ENCODE data around the gene ARHGAP26. TPM values are rescaled to one million over a fixed set of nuclear protein-coding genes. Genes with fewer than 3 reads are reported as not detected.

Gene ARHGAP26
- total RNA-seq, 1 donor from 2014 or later, result 12.7 TPM

DNA sequence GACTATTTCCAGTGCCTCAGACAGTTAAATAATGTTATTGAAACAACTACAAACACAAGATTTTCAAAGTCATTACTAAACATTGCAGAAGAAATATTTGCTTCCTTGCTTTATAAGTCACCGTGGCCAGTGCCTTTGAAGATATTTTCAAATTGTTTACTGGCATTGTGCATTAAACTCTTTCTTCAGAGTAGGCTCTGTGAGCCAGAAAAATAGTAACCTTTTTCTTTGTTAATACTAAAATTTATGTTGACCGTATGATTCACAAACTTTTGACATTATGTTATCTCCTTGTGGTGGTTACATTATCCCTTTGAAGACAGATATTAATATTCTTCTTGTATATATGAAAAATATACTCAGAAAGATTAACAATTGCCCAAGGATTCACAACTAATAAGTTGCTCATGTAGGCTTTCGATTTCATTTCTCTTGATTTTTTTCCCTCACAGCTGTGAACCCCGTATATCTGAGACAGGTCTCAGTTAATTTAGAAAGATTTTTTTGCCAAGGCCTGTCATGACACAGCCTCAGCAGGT is 493.2 kb downstream of the ARHGAP26 start:
- intact Hi-C loops (cut with micrococcal nuclease), result loop anchor here (2.0 to 5.0 kb wide), 3 partner anchors 46 to 261 kb away; no protein-coding TSS in a partner anchor
- Mint-ChIP-seq H3K4me3 (no peak overlapping the region), H3K4me1 (peaks cover 12% of the 10 kb centered on the region), H3K27me3 (no peaks in the 10 kb centered on the region), H3K27ac (no peak overlapping the region), H3K36me3 (ENCODE audit: low read depth) (peaks cover 14% of the 10 kb centered on the region), H3K9me3 (peaks cover 23% of the 10 kb centered on the region)
- DNase-seq, result no peak

DNA sequence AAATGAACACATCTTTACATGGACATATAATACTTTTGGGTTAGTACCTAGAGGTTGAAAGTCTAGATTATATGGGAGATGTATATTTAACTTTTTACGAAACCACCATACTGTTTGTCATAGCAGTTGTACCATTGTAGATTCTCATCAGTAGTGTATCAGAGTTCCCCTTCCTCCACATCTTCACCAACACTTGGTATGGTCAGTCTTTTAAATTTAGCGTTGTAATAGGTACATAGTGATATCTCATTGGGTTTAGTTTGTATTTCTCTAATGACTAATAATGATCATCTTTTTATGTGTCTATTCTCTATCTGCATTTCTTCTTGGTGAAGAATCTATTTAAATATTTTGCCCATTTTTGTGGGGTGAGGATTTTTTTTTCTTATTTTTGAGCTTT is 495.8 kb downstream of the ARHGAP26 start:
- Mint-ChIP-seq H3K27me3 (no peaks in the 10 kb centered on the region), H3K4me1 (peaks cover 9% of the 10 kb centered on the region), H3K36me3 (ENCODE audit: low read depth) (peaks cover 14% of the 10 kb centered on the region), H3K4me3 (no peak overlapping the region), H3K27ac (no peak overlapping the region), H3K9me3 (peaks cover 34% of the 10 kb centered on the region)
- no peak for DNase-seq
- intact Hi-C loops (cut with micrococcal nuclease), result no loop called here

DNA sequence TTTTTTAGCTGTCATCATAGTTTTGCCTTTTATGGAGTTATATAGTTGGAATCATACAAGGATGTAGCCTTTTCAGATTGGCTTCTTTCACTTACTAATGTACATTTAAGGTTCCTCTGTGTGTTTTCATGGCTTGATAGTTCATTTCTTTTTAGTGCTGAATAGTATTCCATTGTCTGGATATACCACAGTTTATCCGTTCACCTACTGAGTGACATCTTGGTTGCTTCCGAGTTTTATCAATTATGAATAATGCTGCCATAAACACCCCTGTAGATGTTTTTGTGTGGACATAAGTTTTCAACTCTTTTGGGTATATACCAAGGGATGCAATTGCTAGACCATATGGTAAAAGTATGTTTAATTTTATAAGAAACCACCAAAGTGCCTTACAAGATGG is 497.0 kb downstream of the ARHGAP26 start:
- peaks cover 4% of the 10 kb centered on the region for H3K4me1 Mint-ChIP-seq
- H3K9me3 Mint-ChIP-seq, result peaks cover 34% of the 10 kb centered on the region
- no peaks in the 10 kb centered on the region for H3K27me3 Mint-ChIP-seq
- intact Hi-C loops (cut with micrococcal nuclease), result no loop called here
- H3K36me3 Mint-ChIP-seq (ENCODE audit: low read depth), result peaks cover 14% of the 10 kb centered on the region
- no peak for DNase-seq
- H3K4me3 Mint-ChIP-seq, result no peak overlapping the region
- no peak overlapping the region for H3K27ac Mint-ChIP-seq

DNA sequence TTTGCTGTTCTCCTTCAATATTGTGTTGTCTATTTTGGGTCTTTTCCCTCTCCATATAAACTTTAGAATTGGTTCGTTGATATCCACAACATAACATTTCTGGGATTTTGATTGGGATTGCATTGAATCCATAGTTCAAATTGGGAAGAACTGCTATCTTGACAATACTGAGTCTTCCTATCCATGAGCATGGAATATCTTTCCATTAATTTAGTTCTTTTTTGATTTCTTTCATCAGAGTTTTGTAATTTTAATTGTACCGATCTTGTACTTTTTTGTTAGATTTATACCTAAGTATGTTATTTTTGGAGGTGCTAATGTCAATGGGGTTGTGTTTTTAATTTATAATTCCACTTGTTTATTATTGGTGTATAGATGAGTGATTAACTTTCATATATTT is 498.2 kb downstream of the ARHGAP26 start:
- H3K36me3 Mint-ChIP-seq (ENCODE audit: low read depth), result peaks cover 14% of the 10 kb centered on the region
- H3K27ac Mint-ChIP-seq, result no peak overlapping the region
- no peak overlapping the region for H3K4me3 Mint-ChIP-seq
- H3K4me1 Mint-ChIP-seq, result no peaks in the 10 kb centered on the region
- DNase-seq, result no peak
- peaks cover 34% of the 10 kb centered on the region for H3K9me3 Mint-ChIP-seq
- H3K27me3 Mint-ChIP-seq, result no peaks in the 10 kb centered on the region
- intact Hi-C loops (cut with micrococcal nuclease), result no loop called here

DNA sequence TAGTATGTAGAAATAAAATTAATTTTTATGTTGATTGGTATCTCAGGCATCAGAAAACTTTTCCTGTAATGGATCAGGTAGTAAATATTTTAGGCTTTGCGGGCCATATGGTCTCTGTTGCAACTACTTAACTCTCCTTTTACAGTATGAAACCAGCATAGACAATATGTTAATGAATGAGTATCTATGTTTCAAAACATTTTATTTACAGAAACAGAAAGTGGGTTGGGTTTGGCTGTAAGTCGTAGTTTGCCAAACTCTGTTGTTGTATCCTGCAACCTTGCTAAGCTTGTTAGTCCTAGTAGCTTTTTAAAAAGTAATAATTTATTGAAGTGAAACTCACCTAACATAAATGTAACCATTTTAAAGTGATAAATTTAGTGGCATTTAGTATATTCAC is 501.3 kb downstream of the ARHGAP26 start:
- H3K27me3 Mint-ChIP-seq, result no peaks in the 10 kb centered on the region
- H3K36me3 Mint-ChIP-seq (ENCODE audit: low read depth), result peaks cover 13% of the 10 kb centered on the region
- no peak overlapping the region for H3K4me3 Mint-ChIP-seq
- H3K4me1 Mint-ChIP-seq, result peaks cover 7% of the 10 kb centered on the region
- no peak for DNase-seq
- intact Hi-C loops (cut with micrococcal nuclease), result no loop called here
- H3K9me3 Mint-ChIP-seq, result peaks cover 21% of the 10 kb centered on the region
- no peak overlapping the region for H3K27ac Mint-ChIP-seq

DNA sequence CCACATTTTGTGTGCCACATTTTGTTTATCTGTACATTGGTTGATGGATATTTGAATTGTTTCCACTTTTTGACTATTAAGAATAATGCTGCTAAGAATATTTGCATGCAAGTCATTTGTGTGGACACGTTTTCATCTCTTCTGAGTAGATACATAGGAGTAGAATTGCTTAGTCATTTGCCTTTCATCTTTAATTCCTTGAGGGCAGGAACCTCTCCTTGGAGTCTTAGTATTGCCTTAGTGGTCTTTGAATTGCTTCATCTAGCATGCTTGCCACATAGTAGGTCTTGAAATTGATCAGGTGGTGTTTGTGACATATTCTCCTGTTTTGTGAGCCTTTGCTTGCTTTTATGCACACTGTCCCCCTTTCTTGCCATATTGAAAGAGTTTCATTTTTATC is 504.8 kb downstream of the ARHGAP26 start:
- Mint-ChIP-seq H3K4me1 (peaks cover 7% of the 10 kb centered on the region), H3K36me3 (ENCODE audit: low read depth) (peaks cover 22% of the 10 kb centered on the region), H3K27ac (no peak overlapping the region), H3K9me3 (no peaks in the 10 kb centered on the region), H3K27me3 (no peaks in the 10 kb centered on the region), H3K4me3 (no peak overlapping the region)
- no peak for DNase-seq
- intact Hi-C loops (cut with micrococcal nuclease), result no loop called here

DNA sequence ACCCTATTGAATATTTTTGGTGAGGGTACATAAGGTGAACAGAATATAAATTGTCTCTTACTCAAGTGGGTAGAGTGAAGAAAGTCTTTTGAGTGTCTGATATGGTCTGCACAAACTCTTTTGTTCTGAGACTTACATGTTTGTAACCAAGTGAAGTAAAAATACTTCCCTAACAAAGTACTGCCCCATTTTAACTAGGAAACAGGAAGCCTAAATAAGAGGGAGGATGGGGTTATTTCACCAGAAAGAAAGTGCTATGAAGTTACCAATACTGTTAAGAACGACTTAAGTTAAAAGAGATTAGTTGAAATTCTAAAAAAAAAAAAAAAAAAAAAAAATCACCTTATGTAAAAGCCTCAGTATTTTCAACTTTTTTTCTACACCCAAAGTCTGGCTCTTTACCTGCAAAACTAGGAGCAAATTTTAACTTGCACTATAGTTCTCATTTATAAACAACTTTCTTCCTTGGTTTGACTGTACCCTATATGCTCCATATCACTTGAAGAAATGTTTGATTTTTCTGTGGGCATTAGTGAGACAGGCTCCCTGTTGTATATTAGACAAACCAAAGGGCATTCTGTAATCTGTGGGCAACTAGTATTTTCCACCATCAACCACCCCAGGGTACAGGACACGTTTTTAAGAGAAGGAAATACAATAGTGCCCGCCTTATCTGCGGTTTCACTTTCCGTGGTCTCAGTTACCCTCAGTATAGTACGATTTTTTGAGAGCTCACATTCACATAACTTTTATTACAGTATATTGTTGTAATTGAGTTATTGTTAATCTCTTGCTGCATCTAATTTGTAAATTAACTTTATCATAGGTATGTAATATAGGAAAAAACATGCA is 505.6 kb downstream of the ARHGAP26 start:
- DNase-seq, result no peak
- Mint-ChIP-seq H3K27me3 (no peaks in the 10 kb centered on the region), H3K27ac (no peak overlapping the region), H3K4me3 (no peak overlapping the region), H3K4me1 (peaks cover 7% of the 10 kb centered on the region), H3K9me3 (no peaks in the 10 kb centered on the region), H3K36me3 (ENCODE audit: low read depth) (peaks cover 24% of the 10 kb centered on the region)
- intact Hi-C loops (cut with micrococcal nuclease), result no loop called here

DNA sequence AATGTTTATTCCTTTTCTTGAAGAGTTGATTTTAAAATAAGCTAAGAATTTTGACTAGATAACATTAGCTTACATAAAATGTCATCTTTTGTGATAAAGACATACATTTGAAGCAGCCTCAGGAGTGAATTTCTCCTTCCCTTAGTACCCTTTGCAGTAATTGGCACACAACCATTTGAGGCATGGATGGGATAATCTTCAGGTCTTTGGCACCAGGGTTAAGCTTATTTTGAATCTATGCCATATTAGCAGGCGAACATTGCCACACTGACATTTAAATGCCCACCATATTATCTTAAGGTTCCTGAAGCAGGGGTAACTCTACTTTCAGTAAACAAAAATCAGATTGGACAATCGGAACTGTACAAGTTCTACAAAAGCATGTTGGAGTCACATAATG is 507.4 kb downstream of the ARHGAP26 start:
- H3K4me3 Mint-ChIP-seq, result no peak overlapping the region
- no peak for DNase-seq
- H3K9me3 Mint-ChIP-seq, result no peaks in the 10 kb centered on the region
- H3K4me1 Mint-ChIP-seq, result peaks cover 7% of the 10 kb centered on the region
- H3K27ac Mint-ChIP-seq, result no peak overlapping the region
- peaks cover 38% of the 10 kb centered on the region for H3K36me3 Mint-ChIP-seq (ENCODE audit: low read depth)
- H3K27me3 Mint-ChIP-seq, result no peaks in the 10 kb centered on the region
- intact Hi-C loops (cut with micrococcal nuclease), result no loop called here

Other genes with a start within 250 kb of the ARHGAP26 start
- not detected in 2 replicates for gene FGF1, start 84.3 kb upstream of the ARHGAP26 start, total RNA-seq

Data from activated CD4-positive, alpha-beta T cell treated with anti-CD3 and anti-CD28 coated beads, Interleukin-2, amount 10 ng/mL, durations not matched to agents 24 days and 14 days (primary cell).